HuH-7 (cell line): ENCODE data around the gene NLRP9.
"Not testable (repeated sequence)": the region's sequence is repeated elsewhere in the genome, so short reads cannot be mapped to it uniquely, and the experiment has no call there.

Source experiments
- DNase-seq: peaks from one replicate; pipeline ENCODE4 v3.0.0; 2011; ENCODE audit warnings: low spot score

NLRP9 gene

GRCh38 chr19:55738302-55738701 lies at the start of gene NLRP9:
Gene NLRP9 (minus strand): TSS chr19:55738402. CDS start chr19:55738374, 28 bp downstream.
- DNase-seq = no peak

- no peak for DNase-seq
Observed at GRCh38 chr19:55781112-55781511, 42.9 kb upstream of the NLRP9 start.

DNA sequence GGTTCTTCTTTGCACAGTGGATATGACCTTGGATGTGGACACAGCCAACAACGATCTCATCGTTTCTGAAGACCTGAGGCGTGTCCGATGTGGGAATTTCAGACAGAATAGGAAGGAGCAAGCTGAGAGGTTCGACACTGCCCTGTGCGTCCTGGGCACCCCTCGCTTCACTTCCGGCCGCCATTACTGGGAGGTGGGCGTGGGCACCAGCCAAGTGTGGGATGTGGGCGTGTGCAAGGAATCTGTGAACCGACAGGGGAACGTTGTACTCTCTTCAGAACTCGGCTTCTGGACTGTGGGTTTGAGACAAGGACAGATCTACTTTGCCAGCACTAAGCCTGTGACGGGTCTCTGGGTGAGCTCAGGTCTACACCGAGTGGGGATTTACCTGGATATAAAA lies 40.1 kb upstream of the NLRP9 start:
- DNase-seq = no peak

- no peak for DNase-seq
Observed at GRCh38 chr19:55777528-55777927, 39.3 kb upstream of the NLRP9 start.

DNA sequence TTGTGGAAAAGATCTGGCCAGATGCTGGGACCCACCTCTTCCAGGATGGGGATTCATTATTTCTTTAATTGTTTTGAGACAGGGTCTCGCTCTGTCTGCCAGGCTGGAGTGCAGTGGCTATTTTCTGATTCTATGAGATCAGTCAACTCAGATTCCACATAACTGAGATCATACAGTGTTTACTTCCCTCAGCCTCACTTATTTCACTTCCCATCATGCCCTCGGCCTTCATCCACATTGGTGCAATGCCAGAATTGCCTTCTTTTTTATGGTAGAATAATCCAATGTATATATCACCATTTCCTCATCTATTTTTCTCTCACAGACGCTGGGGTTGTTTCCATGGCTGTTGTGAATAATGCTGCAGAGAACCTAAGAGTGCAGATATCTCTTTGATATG lies 31.4 kb upstream of the NLRP9 start:
- not testable (repeated sequence) for DNase-seq

DNA sequence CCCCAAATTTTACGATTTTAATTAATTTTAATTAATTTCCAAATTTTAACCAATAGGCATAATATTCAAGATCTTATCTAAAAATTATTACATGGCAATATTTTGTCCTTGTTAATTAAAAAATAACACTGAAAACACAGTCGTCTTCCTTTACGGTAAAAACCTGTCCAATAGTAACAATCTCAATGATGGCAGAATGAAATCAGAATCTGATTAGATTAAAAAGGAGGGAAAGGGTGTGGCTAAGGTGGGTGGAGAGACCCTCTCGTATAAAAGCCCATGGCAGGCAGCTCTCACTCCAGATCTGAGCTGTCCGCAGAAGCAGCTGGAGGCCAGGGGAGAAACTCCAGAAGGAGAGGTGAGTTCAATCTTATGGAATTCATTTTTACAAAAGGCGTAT lies 30.6 kb upstream of the NLRP9 start, which contains the start of gene RFPL4AL1:
Gene RFPL4AL1 (plus strand): TSS at position 301 of the 400 bp plus-strand sequence. CDS start 2,687 bp downstream, outside the sequence.
- DNase-seq = not testable (repeated sequence)

DNA sequence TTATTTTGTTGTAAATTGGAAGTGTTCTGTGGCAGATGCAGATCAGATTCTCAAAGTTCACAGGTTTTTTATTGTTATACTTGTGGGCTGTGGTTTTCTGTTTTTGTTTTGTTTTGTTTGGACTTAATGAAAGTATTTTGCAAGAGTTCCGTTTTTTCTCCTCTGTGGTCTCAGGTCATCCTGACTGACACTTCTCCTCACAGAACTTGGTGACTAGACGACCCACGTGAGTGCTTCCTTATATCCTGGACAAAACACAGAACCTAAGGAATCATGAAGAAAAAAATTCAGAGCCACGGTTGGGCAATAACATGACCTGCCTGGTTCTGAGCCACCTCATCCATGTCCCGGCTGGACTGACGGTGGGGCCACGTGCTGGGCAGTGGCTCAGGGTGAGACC lies 28.3 kb upstream of the NLRP9 start:
- no peak for DNase-seq

- not testable (repeated sequence) for DNase-seq
Observed at GRCh38 chr19:55758797-55759196, 20.6 kb upstream of the NLRP9 start, which contains the start of gene RFPL4A. Gene RFPL4A (plus strand): TSS chr19:55759097. CDS start chr19:55761801, 2,704 bp downstream.

- not testable (repeated sequence) for DNase-seq
Observed at GRCh38 chr19:55756808-55757207, 18.6 kb upstream of the NLRP9 start.

DNA sequence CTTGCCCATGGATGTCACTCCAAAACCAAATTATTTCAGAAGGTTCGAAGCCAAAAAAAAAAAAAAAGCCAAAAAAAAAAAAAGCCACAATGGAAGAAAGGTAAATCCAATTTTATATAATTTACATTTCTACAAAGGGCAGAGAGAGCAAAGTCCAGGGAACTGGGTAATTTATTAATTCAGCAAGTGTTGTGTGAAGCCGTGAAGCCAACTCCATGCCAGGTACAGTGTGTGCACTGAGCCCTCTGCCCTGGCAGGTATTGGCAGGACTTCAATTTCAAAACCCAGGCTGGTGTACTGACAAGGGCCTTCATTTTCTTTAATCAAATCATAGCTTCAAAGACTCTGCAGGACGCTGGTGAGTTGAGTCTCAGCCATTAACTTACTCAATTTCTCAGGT lies 15.2 kb upstream of the NLRP9 start:
- no peak for DNase-seq

- no peak for DNase-seq
Observed at GRCh38 chr19:55750715-55751114, 12.5 kb upstream of the NLRP9 start.

GRCh38 chr19:55730378-55730777 lies 7.8 kb downstream of the NLRP9 start:
- not testable (repeated sequence) for DNase-seq

- DNase-seq = no peak
Observed at GRCh38 chr19:55723491-55723890, 14.7 kb downstream of the NLRP9 start.

- no peak for DNase-seq
Observed at GRCh38 chr19:55720801-55721200, 17.4 kb downstream of the NLRP9 start.

DNA sequence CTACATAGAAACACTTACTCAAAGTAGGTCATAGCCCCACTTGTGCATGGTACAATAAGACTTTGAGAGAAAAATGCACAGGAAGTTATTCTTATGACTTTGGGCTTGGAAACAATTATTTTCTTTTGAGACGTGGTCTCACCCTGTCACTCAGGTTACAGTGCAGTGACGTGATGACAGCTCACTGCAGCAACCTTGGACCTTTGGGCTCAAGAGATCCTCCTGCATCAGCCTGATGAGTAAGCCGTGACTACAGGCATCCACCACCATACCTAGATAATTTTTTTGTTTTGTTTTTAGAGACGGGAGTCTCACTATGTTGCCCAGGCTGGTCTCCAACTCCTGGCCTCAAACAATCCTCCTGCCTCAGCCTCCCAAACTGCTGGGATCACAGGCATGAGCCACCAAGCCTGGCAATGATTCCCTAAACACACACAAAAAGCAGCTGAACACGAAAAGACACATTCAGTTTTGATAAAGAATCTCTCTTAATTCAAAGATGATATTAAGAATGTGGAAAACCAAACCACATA lies 17.9 kb downstream of the NLRP9 start:
- no peak for DNase-seq

- DNase-seq = not testable (repeated sequence)
Observed at GRCh38 chr19:55717879-55718711, 20.1 kb downstream of the NLRP9 start.

- no peak for DNase-seq
Observed at GRCh38 chr19:55717251-55717650, 21.0 kb downstream of the NLRP9 start.

GRCh38 chr19:55716531-55716930 lies 21.7 kb downstream of the NLRP9 start:
- DNase-seq = no peak

GRCh38 chr19:55712804-55713631 lies 25.2 kb downstream of the NLRP9 start:
- no peak for DNase-seq

- no peak for DNase-seq
Observed at GRCh38 chr19:55711719-55712118, 26.5 kb downstream of the NLRP9 start.

GRCh38 chr19:55705972-55706371 lies 32.2 kb downstream of the NLRP9 start:
- DNase-seq = no peak

DNA sequence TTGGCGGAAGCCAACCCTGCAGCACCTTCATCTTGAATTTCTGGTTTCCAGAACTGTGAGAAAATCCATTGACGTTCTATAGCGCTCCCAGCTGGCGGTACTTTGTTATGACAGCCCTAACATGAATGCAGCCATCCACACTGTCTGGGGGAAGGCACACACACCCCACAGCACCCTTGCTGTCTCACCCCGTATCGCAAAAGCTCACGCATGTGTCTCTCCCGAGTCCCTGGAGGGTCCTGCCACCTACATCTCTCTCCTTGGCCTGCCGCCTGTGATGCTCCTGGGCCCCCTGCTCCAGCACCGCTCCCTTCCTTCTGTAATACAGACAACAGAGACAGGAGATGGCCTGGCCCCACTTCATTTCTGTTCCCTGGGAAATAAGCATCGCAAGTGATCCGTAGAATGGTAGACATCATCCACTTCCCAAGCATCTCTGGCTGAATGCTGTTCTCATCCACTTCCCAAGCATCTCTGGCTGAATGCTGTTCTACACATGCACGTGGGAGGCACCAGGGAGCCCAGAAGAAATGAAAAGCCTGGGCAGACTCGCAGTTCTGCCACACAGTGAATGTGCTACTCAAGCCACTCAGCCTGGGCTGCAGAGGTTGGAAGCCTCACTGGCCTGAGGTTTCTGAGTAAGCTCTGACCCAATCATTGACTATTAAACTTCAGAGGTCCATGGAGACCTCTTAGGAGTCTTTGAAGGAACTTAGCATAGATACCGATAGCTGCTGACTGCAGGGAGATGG lies 33.5 kb downstream of the NLRP9 start:
- DNase-seq = no peak
